Stimulated activated CD8-positive, alpha-beta memory T cell treated with anti-CD3 and anti-CD28 coated beads, Interleukin-2, amount 100 ng/mL, for 1 hour (primary cell): Measurements from ENCODE around the gene MERTK.
A peak's percentile ranks its signal among the peaks of the same experiment; 100 is the strongest.
"Not testable (repeated sequence)": the region's sequence is repeated elsewhere in the genome, so short reads cannot be mapped to it uniquely, and the experiment has no call there.

Experiments
- DNase-seq, 2 donors: peaks; one replicate each; pipeline ENCODE4 v3.0.0-alpha.2; 2020; ENCODE audit warnings: low read depth in 2 of 2

MERTK gene

DNA sequence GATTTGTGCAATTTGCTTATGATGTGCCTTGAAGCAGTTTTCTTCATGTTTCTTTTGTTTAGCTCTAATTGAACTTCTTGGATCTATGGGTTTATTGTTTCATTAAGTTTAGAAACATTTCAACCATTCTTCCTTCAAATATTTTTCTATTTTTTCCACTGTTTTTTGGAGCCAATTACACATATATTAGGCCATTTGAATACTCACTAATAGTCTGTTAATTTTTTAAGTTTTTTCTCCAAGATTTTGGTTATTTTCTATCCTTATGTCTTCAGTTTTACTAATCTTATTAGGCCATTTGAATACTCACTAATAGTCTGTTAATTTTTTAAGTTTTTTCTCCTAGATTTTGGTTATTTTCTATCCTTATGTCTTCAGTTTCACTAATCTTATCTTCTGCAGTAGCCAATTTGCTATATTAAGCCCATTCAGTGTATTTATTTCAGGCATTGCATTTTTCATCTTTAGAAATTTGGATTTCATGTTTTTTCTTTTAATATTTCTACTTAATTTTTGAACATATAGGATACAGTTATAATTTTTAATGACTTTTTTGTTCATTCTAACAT is 147.1 kb downstream of the MERTK start:
- no peak for DNase-seq

GRCh38 chr2:112046231-112046630 is 147.8 kb downstream of the MERTK start:
- DNase-seq, result no peak

- no peak for DNase-seq
Observed at GRCh38 chr2:112047537-112048235, 149.3 kb downstream of the MERTK start.

DNA sequence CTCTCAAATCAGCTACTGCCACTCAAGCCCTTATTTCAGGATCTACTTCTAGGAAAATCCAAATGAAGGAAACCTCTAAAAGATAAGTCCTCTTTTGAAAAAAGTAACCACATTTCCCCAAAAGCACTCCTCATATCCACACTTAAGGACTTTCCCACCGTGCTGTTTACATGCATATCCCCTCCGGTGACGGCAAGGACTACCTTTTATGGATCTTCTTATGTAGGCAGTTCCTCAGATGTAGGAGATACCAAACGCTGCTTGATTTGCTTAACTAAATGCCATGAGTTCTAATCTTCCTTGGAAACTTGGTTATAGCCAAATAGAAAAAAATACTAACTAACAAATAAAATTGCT is 149.8 kb downstream of the MERTK start:
- no peak for DNase-seq

- DNase-seq, result no peak
Observed at GRCh38 chr2:112048887-112049286, 150.5 kb downstream of the MERTK start.

DNA sequence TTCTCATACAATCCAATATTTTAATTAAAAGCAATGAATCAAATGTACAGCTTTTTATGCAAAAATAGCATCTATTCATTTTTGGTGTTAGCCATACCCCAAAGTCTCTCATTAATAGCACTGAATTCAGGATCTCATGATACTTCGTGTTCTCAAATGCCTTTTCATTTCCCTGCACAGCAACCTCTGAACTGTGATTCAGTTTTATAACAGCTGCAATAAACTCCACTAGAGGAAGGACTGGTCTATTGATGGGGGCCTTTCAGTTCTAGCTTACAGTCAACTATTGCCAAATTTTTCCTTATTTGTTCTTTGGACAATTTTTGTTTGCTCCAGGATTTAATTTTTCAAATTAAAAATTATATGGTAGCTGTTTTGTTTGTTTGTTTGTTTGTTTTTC is 151.9 kb downstream of the MERTK start:
- DNase-seq, result no peak

DNA sequence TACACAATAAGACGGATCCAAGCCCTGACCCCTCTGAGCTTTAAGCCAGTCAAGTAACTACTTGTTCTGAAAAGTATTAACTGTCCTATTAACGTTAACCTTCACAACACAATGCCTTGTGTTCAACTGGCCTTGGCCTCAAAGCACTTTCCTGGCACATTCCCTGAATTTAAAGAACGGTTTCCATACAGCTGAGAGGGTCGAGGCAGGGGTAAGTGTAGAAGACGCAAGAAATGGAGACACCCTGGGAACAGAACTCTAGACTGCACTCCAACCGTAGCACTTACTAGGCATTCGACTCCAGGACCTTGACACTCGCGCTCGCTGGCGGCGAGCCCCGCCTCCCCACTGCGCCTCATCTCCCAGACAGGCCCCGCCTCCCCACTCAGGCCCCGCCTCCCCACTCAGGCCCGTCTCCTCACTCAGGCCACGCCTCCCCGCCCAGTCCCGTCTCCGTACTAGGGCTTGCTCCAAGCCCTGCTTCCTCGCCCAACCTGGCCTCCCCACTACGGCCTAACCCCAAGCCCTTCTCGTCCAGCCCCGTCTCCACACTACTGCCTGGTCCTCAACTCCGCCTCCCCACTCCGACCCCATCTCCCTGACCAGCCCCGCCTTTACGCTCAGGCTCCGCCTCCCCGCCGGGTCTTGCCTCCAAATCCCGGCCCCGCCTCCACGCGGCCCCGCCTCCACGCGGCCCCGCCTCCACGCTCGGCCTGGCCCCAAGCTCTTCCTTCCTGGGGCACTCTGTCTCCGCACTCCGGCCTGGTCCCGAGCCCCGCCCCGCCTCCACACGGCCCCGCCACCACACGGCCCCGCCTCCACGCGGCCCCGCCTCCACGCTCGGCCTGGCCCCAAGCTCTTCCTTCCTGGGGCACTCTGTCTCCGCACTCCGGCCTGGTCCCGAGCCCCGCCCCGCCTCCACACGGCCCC is 155.8 kb downstream of the MERTK start:
- peak; percentile 95 to 98 for DNase-seq

- peak; percentile 95 to 98 for DNase-seq
Observed at GRCh38 chr2:112054847-112055729, 156.7 kb downstream of the MERTK start, which contains the start of gene TMEM87B. TSS of gene TMEM87B (plus strand) at chr2:112055269. CDS start at chr2:112055592, 323 bp downstream.

DNA sequence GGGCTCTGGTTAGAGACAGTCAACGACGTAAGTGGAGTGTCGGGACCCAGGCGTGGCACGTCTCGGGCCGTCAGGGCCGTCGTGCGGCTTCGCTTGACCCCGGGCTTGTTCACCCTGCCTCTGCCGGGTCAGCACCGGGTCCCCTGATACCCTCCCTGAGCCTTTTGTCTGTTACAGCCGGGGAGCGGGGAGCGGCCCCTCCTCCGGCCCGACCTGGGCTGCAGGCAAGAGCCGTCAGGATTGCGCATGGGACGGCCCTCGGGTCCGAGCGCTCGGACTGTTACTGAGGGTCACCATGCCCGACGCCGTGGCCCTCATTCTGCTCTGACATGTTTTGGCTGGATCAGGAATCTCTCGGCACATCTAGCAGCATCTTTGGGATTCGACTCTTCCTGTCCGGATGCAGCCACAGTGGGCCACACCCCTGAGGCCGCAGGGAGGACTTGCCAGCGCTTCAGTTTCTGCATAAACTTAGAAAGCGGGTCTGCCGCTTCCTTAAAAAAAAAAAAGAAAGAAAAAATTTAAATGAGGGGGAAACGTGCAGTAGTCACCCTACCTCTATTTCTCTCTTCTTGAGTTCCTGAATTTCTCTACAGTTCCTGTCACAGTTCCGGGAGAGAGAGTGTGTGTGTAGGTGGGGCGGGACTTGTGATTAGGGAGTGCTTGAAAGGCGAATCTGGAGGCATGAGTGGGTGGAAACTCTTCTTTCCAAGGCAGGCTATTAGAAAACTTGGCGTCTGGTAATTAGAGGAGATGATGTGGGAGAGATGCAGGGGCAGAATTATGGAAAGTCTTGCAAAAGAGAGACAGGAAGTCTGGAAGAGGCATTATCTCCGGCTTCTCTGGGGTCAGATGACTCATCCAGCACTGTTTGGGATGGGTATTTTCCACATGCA is 157.6 kb downstream of the MERTK start:
- DNase-seq, result peak in 1 of 2 donors; percentile 6

DNA sequence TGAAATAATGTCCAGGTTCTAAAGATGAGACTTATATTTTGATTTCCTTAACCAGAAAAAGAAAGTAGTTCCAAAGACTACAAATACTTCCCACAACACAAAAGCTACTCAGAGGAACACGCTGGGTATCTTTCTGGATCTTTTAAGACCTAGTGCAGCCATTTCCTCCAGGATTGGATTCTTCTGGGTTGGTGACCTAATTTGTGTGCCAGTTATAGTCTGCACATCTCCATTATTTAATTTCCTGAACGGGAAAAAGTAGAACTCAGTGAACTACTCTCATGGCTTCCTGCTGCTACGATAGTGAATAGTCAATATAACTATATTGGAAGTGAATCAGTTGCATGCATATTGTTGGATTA is 158.2 kb downstream of the MERTK start:
- DNase-seq, result no peak

DNA sequence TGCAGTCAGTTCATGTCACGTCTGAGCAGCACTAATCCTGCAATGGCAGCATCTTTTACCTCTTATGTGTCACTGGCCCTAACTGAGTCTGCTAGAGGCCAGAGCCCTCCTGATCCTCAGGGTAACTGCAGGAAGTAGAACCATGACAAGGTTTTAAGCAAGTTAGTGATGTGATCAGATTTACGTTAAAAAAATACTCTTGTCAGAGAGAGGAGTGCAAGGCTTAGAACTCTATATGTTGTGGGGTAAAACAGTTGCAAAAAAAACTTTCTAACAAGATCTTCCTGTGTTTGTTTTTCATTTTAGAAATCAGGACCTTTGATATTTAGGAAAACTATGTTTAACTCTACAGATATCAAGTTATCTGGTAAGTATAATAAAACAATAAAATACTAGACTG is 161.3 kb downstream of the MERTK start:
- DNase-seq, result no peak

- no peak for DNase-seq
Observed at GRCh38 chr2:112061299-112061698, 162.9 kb downstream of the MERTK start.

DNA sequence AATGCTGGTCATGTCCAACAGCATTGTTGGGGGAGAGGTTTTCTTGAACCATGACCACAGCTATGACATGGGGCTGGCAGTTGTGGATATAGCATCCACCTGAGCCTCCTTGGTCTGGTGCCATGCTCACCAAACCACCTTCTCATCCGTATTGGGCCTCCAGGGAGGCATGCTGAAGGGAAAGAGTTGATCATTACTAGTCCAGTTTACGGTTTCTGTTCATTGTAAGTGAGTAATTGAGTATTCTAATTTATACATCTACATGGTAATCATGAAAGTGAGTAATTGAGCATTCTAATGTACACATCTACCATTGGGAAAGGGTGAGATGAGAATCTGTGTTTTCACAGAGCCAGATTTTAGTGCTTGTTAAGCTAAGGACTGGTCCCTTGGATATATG is 163.4 kb downstream of the MERTK start:
- no peak for DNase-seq

DNA sequence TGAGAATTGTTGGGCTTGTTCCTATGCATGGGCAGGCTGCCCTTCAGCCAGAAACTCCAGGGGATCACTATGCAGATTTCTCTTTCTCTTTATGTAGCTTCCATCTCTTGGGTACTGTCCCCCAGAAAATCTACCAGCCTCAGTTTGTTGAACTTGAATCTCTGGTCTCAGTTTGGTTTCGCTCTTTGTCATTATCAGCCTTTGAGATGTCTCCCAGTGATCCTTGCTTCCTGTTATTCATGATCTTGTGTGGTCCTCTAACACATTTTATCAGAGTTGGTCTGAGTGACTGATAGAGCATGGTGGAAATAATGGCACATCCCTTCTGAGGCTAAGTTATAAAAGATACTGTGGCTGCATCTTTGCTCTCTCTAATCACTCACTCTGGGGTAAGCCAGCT is 164.5 kb downstream of the MERTK start:
- no peak for DNase-seq

- DNase-seq, result no peak
Observed at GRCh38 chr2:112065486-112065885, 167.1 kb downstream of the MERTK start.

- DNase-seq, result no peak
Observed at GRCh38 chr2:112065966-112066365, 167.6 kb downstream of the MERTK start.

GRCh38 chr2:112069794-112070193 is 171.4 kb downstream of the MERTK start:
- not testable (repeated sequence) for DNase-seq

GRCh38 chr2:112073875-112074274 is 175.5 kb downstream of the MERTK start:
- no peak for DNase-seq

- DNase-seq, result no peak
Observed at GRCh38 chr2:112074506-112074905, 176.1 kb downstream of the MERTK start.

DNA sequence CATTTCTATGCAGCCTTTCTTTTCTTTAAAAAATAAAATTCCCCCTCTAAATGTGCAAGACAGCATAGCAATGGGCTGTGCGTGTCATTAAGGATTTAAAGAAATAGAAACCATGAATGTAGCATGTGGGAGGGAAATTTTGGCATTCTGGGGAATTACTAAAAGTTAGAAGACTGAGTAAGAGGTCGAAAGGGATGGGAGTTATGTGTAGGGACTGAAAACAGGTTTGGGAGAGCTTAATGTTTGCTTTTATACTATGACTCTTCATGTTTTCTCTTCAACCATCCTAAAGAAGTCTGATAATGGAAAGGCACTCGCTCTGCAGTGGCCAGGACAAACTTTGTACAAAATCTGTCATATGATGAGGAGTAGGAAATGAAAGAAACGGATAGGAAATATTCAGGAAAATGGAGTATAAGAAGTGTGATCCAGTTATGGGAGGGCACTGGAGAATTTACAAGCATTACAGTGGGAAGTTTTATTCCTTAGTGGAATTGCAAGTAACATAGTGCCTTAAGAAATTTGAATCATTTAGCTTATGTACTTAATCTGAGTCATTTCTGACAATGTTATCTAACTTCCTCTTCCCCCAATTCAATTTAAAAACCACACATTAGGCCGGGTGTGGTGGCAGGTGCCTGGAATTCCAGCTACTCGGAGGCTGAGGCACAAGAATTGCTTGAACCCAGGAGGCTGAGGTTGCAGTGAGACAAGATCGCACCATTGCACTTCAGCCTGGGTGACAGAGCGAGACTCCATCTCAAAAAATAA is 177.3 kb downstream of the MERTK start:
- no peak for DNase-seq
